CD4-positive, alpha-beta T cell treated with Interleukin-4 for 1 hour (primary cell): ENCODE measurements around the gene FOXJ3.

ENCODE experiments used
- DNase-seq, 2 donors: peaks; one replicate each; pipeline ENCODE4 v3.0.0-alpha.2; 2020 to 2022

FOXJ3 gene

GRCh38 chr1:42139444-42139843 is 195.6 kb downstream of the FOXJ3 start:
- DNase-seq, result no peak

DNA sequence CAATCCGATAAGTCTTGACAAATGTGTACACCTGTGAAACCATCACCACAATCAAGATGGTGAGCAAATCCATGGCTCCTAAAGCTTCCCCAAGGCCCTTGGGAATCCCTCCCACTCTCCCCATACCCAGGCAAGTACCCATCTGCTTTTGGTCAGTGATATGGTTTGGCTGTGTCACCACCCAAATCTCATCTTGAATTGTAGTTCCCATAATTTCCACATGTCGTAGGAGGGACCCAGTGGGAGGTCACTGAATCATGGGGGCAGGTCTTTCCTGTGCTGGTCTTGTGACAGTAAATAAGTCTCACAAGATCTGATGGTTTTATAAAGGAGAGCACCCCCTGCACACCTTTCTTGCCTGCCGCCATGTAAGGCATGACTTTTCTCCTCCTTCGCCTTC is 196.4 kb downstream of the FOXJ3 start:
- no peak for DNase-seq

DNA sequence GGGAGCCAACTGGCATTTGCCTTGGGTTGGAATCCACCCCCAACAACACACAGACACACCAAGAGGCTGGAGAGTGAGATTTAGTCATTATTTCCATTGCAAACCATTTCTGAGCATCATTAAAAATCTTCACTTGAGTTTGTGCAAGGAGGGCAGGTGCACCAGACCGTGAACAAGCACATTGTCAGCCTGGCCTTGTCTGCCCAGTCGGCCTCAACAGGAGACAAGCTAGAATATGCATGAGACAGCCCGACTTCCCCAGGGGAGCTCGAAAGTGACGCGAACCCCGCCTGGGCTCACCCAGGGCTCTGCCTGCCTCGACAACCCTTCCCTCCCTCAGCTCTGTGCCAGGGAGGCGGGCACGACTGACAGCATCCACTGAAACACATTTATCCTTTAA is 197.3 kb downstream of the FOXJ3 start:
- no peak for DNase-seq

DNA sequence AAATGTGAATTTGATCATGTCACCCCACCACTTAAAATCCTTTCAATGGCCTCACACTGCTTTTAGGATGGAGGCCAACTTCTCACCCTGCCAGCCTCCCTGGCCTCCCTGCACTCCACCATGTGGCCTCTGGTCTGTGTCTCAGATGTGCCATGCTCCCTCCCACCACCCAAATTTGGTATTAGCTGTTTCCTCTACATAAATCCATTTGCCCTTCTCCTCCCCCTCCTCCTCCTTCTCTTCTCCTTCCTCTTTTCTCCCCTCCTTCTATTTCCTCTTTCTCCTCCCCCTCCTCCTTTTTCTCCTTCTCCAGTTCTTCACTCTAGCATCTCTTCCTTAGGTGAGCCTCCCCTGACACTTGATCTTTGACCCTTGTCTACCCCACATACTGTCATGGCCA is 198.6 kb downstream of the FOXJ3 start:
- no peak for DNase-seq

- no peak for DNase-seq
Observed at GRCh38 chr1:42135426-42135825, 199.6 kb downstream of the FOXJ3 start.

DNA sequence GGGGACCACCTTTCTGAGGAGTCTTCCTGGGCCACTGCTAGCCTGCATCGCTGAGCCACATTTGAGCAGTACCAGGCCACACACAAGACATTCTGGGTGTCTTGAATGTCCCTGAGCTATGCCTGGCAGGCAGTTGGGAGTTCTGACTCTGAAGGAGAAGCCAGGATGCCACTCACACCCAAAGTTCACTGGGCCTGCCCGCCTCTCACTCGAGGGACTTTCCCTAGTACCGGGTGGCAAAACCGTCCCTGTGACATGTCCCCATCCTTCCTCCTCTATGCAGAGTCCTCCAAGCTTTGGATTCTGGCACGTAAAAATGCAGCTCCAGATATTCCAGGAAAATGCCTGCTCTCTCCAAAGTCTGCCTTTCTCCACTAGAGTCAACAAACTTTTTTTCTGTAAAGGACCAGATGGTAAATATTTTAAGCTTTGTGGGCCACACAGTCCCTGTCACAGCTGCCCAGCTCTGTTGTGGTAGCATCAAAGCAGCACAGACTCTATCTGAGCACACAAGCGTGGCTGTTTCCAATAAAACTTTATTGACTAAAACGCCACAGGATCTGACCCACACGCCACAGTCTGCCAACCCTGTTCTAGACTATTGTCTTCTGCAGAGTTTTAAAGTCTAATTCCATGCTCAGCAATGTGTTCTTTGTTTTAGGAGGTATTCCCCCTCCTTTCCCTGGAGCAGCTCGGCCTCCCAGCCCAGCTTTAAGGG is 201.1 kb downstream of the FOXJ3 start:
- no peak for DNase-seq

GRCh38 chr1:42133390-42133789 is 201.6 kb downstream of the FOXJ3 start:
- no peak for DNase-seq

GRCh38 chr1:42130061-42130660 is 204.9 kb downstream of the FOXJ3 start:
- no peak for DNase-seq

DNA sequence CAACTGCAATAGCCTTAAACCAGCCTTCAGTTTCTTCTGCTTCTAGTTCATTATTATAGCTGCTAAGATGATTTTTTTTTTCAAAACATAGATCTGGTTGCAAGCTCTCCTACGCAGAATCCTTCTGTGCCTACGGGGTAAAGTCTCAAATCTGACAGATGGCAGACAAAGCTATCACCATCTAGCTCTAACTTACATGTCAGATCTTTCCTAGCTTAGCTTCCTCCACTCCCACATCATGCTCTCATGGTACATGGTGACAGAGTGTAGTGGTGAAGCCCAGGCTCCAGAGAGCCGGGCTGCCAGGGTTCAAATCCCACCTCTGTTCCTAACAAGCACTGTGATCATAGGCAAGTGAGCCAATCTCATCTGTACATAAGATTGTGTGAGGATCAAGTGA is 206.1 kb downstream of the FOXJ3 start:
- no peak for DNase-seq

GRCh38 chr1:42128499-42128898 is 206.5 kb downstream of the FOXJ3 start:
- no peak for DNase-seq

DNA sequence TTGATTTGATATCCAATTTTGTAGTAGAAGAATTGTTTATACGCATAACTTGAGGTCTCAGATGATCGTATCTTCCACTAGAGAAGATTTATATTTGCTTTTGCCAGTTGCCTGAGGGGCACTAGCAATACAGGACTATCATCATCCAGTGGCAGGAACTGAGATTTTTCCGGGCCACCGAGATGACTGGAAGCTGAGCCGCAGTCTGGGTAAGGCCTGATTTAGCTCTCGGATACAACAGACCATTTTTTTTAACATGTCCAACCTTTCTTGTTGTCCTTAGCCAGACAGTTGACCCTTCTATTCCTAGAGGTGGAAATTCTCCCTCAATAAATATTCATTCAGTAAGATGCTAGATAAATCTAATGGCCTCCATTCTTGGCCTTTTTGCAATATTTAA is 207.3 kb downstream of the FOXJ3 start:
- DNase-seq, result no peak
